Posterior cingulate gyrus (tissue), 11 donors: ENCODE measurements around the gene GJB4.
"Not testable (repeated sequence)": the region's sequence is repeated elsewhere in the genome, so short reads cannot be mapped to it uniquely, and the experiment has no call there.

Source experiments
- DNase-seq, 10 donors: peaks; one replicate each; pipeline versions ENCODE4 v3.0.0 to v3.0.0-alpha.2; 2020 to 2021; ENCODE audit warnings: mixed read lengths in 3 of 10
- intact Hi-C: fragments of 100-400 bp; cut with DNase I; formaldehyde crosslinking; loops from one replicate; pipeline ENCODE4 v1.15.1; 2023

Gene GJB4

GRCh38 chr1:34792868-34793727, 33.6 kb downstream of the GJB4 start, which contains the start of gene GJA4:
GJA4 (plus strand) TSS chr1:34792999; CDS start chr1:34794214, 1,215 bp downstream.
- intact Hi-C loops, result no loop called here
- DNase-seq, result no peak

DNA sequence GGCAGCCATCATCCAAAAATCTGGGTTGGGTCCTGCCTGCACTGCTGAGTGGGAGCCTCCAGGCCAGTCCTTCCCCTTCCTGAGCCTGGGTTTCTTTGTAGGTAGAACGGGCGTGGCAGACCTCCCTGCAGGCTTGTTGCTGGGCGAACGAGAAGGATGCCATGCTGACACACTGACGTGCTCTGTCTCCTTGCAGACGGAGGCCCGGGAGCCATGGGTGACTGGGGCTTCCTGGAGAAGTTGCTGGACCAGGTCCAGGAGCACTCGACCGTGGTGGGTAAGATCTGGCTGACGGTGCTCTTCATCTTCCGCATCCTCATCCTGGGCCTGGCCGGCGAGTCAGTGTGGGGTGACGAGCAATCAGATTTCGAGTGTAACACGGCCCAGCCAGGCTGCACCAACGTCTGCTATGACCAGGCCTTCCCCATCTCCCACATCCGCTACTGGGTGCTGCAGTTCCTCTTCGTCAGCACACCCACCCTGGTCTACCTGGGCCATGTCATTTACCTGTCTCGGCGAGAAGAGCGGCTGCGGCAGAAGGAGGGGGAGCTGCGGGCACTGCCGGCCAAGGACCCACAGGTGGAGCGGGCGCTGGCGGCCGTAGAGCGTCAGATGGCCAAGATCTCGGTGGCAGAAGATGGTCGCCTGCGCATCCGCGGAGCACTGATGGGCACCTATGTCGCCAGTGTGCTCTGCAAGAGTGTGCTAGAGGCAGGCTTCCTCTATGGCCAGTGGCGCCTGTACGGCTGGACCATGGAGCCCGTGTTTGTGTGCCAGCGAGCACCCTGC, 34.7 kb downstream of the GJB4 start:
- intact Hi-C loops, result no loop called here
- DNase-seq, result no peak

GRCh38 chr1:34794790-34795180, 35.2 kb downstream of the GJB4 start:
- no peak for DNase-seq
- intact Hi-C loops, result no loop called here

- DNase-seq, result no peak
- intact Hi-C loops, result no loop called here
These were observed 36.4 kb downstream of the GJB4 start for GRCh38 chr1:34795916-34796315.

DNA sequence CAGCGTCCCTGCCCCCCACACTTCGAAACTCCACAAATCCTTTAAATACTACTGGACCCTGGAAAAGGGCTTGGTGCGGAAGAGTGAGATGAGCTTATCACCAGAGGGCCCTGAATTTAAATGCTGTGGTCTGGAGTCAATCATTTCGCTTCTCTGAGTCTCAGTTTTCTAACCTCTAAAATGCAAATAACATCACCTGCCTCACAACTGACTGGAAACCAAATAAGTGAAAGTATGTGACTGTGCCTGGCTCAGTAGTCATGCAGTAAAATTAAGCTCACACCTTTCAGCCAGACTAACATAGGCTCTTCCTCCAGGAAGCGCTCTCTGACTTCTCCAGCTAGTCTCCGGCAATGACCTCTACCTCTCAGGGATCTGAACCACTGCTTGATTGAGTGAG, 37.5 kb downstream of the GJB4 start:
- no peak for DNase-seq

GRCh38 chr1:34800214-34800613, 40.7 kb downstream of the GJB4 start:
- intact Hi-C loops, result no loop called here
- no peak for DNase-seq

More for the DNA sequence above, 37.5 kb downstream of the GJB4 start:
- intact Hi-C loops, result no loop called here

DNA sequence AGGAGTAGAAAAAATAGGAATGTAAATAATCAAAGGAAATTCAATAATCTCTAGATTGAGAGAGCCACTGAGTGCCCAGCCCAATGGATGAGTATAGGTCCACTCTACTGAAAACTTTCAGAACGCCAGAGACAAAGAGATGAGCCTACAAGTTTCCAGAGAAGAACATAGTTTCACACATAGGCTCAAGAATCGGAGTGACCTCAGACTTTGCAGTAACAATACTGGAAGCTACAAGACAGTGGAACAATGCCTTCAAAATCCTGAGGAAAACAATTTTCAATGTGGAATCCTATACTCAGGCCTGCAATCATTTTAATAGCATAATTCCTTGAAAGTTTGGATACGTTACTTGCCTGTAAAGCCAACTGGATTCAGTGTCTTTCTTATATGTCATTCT, 44.2 kb downstream of the GJB4 start:
- intact Hi-C loops, result no loop called here

GRCh38 chr1:34806396-34806795, 46.9 kb downstream of the GJB4 start:
- DNase-seq, result no peak
- intact Hi-C loops, result no loop called here

More for the DNA sequence above, 44.2 kb downstream of the GJB4 start:
- DNase-seq, result no peak

DNA sequence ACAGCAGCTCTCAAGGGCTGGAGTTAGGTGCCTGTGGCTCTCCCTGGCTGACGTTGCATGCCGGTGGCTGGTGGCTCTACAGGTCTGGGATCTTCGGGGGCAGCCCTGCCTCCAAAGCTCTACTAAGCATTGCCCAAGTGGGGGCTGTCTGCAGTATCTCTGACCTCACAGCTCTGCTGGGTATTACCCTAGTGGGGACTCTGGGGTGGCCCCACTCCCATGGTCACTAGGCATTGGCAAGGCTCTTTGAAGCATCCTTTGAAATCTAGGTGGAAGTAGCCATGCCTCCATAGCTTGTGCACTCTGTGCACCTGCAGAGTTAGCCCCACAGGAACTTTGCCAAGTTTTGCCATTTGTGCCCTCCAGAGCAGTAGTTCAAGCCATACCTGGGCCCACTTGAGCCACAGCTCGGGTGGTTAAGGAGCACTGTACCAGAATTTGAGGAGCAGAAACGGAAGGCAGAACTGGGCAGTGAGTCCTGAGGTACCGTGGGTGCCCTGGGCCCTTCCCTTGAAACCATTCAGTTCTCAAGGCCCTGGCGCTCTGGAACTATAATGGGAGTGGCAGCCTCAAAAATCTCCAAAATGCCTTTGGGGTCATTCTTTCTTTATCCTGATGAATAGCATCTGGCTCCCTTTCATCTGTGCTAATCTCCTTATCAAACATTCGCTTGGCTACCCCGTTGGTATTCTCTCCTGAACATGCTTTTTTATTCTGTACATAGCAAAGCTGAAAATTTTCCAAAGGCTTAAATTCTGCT, 48.7 kb downstream of the GJB4 start:
- DNase-seq, result no peak
- intact Hi-C loops, result no loop called here

DNA sequence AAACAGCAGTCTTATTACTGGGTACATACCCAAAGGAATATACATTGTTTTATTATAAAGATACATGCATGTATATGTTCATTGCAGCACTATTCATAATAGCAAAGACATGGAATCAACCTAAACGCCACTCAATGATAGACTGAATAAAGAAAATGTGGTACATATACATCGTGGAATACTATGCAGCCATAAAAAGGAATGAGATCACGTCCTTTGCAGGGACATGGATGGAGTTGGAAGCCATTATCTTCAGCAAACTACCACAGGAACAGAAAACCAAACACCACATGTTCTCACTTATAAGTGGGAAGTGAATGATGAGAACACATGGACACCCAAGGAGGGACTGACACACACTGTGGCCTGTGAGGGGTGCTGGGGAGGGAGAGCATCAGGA, 51.2 kb downstream of the GJB4 start:
- DNase-seq, intact Hi-C loops: not testable (repeated sequence)
